ENCODE data around the gene WWOX. TPM values are rescaled to one million over a fixed set of nuclear protein-coding genes. Genes with fewer than 3 reads are reported as not detected.
A peak's percentile ranks its signal among the peaks of the same experiment; 100 is the strongest.

Gene WWOX
- total RNA-seq, 1 donor = 8.2 TPM

DNA sequence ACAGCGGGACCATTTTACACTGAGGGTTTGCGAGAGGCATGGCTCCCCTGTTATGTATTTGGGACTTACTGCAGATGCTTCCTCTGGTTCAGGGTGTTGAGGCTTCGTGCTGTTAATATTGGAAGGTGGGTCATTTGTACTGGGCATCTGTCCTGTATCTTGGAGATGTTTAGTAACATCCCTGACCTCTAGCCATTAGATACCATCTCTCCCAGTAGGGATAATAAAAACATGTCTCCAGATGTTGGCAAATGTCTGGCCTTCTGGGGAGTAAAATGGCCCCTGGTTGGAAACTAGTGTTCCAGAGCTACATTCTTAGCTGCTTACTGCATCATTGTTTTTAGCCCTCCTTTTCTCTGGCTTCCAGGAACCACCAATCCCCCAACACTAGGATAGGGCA, 388.0 kb downstream of the WWOX start:
- H3K4me3 ChIP-seq (ENCODE audit: low read depth, low read length) = no peak overlapping the region
- peak; percentile 28 for DNase-seq (ENCODE audit: low read depth)
- TF ChIP-seq, protein P1, sequence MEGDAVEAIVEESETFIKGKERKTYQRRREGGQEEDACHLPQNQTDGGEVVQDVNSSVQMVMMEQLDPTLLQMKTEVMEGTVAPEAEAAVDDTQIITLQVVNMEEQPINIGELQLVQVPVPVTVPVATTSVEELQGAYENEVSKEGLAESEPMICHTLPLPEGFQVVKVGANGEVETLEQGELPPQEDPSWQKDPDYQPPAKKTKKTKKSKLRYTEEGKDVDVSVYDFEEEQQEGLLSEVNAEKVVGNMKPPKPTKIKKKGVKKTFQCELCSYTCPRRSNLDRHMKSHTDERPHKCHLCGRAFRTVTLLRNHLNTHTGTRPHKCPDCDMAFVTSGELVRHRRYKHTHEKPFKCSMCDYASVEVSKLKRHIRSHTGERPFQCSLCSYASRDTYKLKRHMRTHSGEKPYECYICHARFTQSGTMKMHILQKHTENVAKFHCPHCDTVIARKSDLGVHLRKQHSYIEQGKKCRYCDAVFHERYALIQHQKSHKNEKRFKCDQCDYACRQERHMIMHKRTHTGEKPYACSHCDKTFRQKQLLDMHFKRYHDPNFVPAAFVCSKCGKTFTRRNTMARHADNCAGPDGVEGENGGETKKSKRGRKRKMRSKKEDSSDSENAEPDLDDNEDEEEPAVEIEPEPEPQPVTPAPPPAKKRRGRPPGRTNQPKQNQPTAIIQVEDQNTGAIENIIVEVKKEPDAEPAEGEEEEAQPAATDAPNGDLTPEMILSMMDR (IDR thresholded peaks at IDR 0.05; ENCODE audit: insufficient read depth, low read depth, low read length) = no peak

DNA sequence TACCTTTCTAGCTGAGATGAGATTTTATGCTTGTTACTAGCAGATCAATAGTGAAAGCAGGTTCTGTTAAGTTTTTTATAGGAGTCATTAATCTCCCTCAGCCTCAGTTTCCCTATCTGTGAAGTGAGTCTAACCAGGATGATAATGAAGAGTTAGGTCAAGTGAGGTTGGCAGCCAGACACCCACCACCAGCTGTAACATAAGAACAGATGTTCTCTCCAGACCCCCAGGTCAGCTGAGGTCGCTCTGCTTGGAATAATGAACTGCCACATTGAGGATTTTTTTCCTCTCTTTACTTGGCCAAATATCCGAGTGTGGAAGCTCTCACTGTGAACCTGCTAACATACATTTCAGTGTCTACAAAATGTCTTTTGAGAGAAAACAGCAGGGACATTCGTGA, 389.6 kb downstream of the WWOX start:
- TF ChIP-seq, protein P1 (IDR thresholded peaks at IDR 0.05; ENCODE audit: insufficient read depth, low read depth, low read length) = no peak
- no peak overlapping the region for H3K4me3 ChIP-seq (ENCODE audit: low read depth, low read length)
- no peak for DNase-seq (ENCODE audit: low read depth)

DNA sequence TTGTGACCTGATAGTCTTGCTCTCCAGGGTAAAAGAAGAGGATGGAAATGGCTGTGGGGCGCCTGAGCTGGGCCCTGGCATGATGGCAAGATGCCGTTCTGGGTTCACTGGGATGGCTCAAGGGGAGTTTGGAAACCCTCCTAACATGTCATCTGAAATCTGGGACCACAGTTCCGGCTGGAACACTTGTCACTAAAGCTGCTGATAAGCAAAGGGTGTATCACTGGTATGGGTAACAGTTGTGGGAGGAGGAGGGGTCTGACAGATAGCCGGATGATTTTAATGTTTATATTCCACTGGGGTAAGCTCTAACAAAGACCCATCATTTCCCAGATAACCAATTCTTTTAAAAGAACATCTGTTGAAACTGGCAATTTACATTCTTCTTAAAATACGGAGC, 390.2 kb downstream of the WWOX start:
- DNase-seq (ENCODE audit: low read depth) = no peak
- TF ChIP-seq, protein P1 (IDR thresholded peaks at IDR 0.05; ENCODE audit: insufficient read depth, low read depth, low read length) = no peak
- H3K4me3 ChIP-seq (ENCODE audit: low read depth, low read length) = no peak overlapping the region

DNA sequence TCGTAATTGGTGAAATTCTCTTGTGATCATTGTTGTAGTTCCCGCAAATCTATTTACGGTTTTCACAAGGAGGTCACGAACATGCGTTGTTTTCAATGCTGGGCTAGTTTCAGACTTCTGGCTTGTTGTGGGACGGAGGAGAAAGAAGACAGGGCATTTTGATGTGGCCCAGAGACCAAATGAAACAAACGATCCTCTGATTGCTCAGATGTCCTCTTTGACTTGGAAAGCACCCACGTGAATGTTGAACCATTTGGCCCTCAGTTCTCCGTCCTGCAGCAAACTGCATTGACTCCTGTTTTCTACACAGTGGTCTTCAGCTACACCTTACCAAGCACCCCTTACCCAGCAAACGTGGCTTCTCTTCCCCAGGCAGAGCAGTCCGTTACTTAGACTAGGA, 391.0 kb downstream of the WWOX start:
- TF ChIP-seq, protein P1 (IDR thresholded peaks at IDR 0.05; ENCODE audit: insufficient read depth, low read depth, low read length) = no peak
- no peak overlapping the region for H3K4me3 ChIP-seq (ENCODE audit: low read depth, low read length)
- DNase-seq (ENCODE audit: low read depth) = no peak

DNA sequence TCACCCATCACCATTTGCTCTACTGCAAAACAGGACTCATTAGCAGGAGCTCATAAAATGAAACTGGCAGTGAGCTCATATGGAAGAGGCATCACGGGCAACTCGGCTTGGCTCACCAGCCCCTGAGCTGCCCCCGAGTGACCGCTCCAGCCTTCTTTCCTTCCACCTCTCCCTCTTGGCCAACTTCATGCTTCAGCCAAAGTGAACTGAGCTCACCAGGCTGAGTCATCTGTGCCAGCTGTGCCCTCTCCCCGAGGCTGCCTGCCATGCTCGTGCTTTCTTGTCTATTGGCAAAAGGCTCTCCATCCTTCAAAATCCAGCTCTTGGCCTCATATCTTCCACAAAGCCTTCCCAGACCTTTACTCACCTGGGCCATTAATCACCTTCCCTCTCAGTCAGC, 391.4 kb downstream of the WWOX start:
- DNase-seq (ENCODE audit: low read depth) = no peak
- H3K4me3 ChIP-seq (ENCODE audit: low read depth, low read length) = no peak overlapping the region
- TF ChIP-seq, protein P1 (IDR thresholded peaks at IDR 0.05; ENCODE audit: insufficient read depth, low read depth, low read length) = no peak

DNA sequence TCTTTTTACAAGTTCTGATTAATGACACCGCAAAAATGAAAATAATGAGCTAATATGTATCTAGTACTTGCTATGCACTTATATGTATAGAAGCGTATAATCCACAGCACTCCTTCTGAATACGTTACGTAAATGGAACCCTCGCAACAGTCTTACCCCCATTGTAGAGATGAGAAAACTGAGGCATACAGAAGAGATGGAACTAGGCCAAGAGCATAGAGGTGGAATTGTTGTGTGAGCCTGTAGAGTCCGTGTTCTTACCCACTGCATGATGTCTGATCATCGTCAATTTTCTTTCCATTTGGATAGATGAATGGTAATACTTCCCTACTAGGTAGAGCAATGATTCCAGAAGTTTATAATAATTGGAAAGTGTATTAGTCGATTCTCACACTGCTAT, 394.1 kb downstream of the WWOX start:
- no peak overlapping the region for H3K4me3 ChIP-seq (ENCODE audit: low read depth, low read length)
- TF ChIP-seq, protein P1 (IDR thresholded peaks at IDR 0.05; ENCODE audit: insufficient read depth, low read depth, low read length) = no peak
- DNase-seq (ENCODE audit: low read depth) = no peak

DNA sequence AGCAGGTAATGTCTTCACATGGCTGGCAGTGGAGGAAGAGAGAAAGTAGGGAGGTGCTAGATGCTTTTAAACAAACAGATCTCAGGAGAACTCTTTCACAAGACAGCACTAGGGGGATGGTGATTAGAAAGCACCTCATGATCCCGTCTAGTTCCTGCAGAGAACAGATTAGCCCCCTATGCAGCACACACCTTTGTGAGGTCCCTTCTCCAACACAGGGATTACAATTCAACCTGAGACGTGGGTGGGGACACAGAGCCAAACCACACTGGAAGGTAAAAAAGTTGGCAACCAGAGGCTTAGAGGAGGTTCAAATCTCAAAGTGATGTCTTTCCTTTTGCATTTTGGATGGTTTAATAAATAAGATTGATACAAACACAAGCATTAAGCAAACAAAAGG, 394.7 kb downstream of the WWOX start:
- TF ChIP-seq, protein P1 (IDR thresholded peaks at IDR 0.05; ENCODE audit: insufficient read depth, low read depth, low read length) = no peak

More for the DNA sequence above, 394.7 kb downstream of the WWOX start:
- DNase-seq (ENCODE audit: low read depth) = no peak
- H3K4me3 ChIP-seq (ENCODE audit: low read depth, low read length) = no peak overlapping the region
